ENCODE measurements around the gene GDE1.

GDE1 gene

DNA sequence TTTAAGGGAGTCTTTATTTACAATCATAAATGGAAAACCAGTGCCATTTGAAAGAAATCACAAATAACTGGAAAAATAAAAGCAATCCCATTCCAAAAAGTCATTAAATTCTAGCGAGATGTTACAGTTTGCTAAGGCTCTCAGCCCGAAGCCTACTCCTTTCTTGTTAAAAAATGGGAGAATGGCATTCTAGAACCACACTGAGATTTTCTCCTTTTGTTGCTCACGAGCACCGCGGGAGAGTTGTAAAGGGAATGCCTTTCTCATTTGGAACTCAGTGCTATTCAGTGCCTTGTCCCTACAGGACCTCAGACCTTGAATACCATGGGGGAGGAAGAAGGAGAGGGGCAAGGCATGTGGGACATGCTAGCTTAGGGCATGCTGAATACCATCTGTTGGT, 36.3 kb downstream of the GDE1 start:
- no peak for DNase-seq

DNA sequence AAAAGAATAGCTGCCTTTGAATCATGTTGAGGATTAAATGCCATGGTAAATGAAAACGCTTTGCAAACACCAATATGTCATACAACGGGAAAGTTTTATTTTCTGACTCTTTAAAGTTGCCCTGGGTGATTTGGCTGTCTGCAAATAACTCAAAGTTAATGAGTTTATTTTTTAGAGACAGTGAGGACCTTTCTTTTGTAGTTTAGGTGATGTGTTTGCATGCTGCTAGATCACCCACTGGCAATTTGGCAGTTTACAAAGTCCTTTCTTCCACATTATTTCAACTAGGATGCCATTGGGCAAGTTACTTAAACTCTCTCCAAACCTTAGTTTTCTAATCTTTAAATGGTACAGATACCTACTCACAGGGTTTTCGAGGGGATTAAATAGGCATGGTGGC, 37.8 kb downstream of the GDE1 start:
- DNase-seq = no peak

DNA sequence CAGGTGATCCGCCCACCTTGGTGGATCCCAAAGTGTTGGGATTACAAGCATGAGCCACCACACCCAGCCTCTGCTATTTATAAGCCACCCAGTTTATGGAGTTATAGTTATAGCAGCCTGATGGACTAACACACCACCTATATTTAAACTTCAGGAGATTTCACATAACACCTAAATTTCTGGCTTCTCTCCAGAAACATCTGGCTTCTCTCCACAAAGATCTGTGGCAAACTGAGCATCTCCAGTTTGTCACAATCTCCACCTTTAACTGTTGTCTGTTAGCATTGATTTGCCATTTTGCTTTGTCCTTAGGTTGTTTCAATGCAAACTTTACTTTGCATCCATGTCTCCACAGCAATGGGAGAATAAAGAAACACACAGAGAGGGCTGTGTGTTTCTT, 39.6 kb downstream of the GDE1 start:
- no peak for DNase-seq

DNA sequence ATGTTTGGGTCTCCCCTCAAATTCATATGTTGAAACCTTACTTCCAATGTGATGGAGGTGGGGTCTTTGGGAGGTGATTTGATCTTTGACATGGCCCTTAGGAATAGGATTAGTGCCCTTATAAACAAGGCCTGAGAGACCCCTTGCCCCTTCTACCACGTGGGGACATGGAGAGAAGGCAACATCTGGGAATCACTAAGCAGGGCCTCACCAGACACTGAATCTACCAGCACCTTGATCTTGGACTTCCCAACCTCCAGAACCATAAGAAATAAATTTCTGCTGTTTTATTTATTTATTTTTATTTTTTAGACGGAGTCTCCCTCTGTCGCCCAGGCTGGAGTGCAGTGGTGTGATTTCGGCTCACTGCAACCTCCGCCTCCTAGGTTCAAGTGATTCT, 40.1 kb downstream of the GDE1 start:
- DNase-seq = no peak

DNA sequence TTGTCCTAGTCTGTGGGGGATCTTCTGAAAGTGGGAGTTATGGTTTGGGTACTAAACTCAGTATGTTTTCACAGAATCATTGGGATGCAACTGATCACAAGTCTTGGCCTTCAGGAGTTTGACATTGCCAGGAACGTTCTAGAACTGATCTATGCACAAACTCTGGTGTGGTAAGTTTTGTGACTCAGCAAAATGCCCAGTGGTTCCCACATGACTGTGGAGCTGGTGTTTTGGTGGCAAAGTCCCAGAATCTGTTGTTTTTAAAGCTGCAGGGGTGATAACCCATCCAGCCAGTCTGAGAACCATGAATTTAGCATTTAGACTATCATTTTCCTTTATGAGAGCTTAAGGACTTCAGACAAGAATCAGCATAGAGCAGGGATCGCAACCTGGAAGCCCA, 40.6 kb downstream of the GDE1 start:
- DNase-seq = no peak

DNA sequence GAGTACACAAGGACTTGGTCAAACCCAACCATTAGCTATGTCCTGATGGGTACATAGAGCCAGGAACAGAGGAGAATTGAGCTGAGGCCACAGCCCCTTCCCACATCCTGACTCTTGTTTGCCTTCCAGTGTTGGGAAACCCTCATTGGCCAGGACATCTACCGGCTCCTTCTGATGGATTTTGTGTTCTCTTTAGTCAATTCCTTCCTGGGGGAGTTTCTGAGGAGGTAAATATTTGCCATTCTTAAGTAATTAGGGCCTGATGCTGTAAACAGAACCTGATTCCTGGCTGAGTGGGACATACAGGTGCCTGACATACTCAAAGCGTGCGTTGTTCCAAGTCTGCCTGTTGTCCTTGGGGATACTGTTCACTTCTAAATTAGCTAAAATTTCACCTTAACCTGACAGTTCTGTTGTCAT, 42.6 kb downstream of the GDE1 start:
- no peak for DNase-seq

DNA sequence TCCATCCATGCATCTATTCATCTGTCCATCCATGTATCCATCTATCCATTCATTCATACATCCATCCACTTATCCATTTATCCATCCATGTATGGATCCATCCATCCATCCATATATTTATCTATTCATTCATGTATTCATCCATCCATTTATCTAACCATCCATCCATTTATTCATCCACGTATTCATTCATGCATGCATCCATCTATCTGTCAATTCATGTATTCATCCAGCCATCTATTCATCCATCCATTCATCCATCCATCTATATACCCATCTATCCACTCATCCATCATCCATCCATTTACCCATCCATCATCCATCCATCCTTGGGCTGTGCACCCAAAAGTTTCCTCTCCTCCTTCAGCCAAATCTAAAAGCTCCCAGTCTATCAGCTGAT, 43.4 kb downstream of the GDE1 start:
- no peak for DNase-seq

DNA sequence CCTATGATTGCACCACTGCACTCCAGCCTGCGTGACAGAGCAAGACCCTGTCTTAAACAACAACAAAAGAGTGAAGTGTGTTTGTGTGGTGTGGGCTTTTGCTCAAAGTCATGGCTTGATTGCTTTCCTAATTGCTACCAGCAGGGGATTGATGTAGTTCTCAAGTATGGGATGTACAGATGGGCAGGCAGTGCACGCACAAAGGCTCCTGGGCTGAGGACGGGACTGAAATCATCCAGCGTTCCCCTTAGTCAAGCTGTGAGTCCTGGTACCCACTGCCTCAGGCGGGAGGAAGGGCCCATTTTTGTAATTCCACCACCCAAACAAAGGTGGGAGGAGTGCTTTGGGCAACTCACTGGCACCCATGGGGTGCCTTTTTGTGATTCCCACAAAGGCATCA, 47.3 kb downstream of the GDE1 start:
- no peak for DNase-seq

DNA sequence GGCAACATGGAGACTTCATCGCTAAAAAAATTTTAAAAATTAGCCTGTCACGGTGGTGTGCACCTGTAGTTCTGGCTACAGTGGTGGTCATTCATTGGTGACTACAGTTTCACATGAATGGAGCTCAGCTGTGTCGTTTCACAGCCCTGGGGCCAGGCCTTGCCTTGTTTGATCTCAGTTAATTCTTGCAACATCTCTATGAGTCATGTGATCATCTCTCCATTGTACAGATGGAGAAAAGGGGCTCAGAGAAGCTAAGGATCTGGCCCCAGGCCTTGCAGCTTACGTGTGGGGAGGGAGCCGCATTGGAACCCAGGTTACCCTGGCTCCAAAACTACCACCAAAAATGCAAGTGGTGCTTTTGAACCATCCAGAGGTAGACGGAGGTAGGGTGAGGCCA, 49.4 kb downstream of the GDE1 start:
- DNase-seq = no peak

DNA sequence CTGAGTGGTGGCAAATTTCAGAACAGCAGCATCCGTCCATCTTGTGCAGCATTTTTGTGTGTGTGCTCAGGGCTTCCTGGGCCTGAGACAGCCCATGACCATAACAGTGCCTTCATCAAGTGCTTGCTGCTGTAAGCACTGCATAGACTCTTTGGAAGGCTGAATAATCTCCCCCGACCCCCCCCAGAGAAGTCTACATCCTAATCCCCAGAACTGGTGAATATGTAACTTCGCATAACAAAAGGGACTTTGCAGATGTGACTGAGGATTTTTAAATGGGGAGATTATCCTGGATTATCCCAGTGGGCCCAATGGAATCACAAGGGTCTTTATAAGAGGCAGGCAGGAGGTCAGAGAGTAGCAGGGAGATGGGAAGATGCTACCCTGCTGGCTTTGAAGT, 53.6 kb downstream of the GDE1 start:
- no peak for DNase-seq

DNA sequence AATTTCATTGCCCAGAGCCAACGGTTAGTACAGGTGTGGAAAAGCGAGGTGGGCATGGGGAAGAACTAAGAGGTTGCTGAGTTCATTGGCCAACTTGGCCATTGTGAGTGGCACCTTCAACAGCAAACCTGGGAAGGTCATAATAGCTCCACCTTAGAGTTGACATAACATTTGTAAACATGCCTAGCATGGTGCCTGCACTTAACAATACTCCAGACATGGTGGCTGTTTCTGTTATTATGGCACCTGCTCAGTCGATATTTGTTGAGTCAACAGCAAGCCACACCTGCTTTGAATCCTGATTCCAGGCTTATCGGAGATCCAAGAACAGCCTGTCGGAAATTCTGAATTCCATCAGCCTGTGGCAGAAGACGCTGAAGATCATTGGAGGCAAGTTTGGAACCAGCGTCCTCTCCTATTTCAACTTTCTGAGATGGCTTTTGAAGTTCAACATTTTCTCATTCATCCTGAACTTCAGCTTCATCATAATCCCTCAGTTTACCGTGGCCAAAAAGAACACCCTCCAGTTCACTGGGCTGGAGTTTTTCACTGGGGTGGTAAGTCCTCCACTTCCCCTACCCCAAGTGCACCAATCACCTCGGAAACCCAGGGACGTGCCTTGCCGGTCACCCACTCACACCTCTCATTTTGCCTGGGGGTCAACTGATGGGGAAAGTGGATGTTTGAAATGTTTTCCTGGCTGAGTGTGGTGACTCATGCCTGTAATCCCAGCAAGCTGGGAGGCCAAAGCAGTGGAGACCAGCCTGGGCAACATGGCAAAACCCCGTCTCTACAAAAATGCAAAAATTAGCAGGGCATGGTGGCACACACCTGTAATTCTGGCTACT, 58.2 kb downstream of the GDE1 start:
- DNase-seq = no peak

DNA sequence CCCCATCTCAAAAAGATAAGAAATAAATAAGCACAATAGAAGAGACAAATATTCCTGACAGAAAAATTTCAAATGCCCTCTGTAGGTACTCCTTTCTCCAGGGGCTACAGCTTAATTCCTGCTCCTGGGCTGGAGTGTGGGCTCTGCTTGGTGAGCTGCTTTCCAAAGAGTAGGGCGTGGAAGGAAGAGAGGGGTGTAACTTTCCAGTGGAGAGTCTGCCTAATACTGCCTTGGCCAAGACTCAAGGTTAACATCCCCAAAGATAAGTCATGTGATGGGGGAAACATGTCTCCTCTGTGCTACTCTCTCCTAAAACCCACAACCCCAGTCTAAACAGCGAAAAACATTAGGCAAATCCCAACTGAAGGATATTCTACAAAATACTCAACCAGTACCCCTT, 61.5 kb downstream of the GDE1 start:
- no peak for DNase-seq

DNA sequence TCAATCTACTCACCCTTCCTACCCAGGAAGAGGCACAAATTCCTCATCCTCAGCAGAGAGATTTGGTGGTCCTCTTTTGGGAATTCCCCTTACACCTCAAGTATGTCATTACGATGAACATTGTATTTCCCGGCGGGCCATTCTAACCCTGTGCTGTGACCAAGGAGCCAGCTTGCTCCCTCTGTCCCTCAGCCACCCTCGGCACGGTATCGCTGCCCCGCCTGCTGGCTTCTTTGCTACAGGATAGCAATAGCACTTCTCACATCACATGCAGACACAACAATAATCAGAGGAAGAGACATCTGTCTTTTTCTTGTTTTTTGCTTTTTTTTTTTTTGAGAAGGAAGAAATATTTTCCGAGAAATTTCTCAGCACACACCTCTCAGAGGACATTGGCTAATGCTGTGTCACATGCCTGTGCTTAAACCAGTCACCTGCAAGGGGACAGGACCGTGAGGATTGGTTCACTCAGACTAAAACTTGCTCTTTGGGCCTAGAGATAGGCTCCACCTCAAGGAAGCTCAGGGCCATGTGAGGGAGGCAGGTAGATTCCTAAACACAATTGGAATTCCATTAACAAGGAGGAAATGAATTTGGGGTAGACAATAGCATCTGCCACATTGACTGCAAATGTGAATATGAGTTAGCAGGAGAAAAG, 63.0 kb downstream of the GDE1 start:
- DNase-seq = no peak
